ENCODE data around the gene CAMKK2. TPM values are rescaled to one million over a fixed set of nuclear protein-coding genes. Genes with fewer than 3 reads are reported as not detected.

The CAMKK2 gene
- total and polyA plus RNA-seq, 8 donors, result 9.3 to 26.7 (median 13.0) TPM

DNA sequence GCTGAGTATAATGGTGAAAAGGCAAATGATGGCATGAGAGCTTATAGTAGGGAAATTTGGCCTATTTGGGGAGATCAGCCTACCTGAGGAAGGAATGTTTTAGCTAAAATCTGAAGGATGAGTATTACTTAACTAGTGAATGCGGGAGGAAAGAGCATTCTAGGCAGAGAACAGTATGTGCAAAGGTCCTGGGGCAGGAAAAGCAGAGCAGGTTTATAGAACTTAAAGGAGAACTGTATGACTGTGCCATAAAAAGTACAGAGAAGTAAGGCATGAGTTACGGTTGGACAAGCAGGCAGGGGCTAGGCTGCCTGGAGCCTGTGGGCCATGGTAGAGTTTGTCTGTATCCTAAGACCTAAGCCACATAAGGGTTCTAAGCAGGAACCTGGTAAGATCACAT, 108.3 kb downstream of the CAMKK2 start:
- FAIRE-seq (no peak), ATAC-seq (no peak), DNase-seq (no peak)
- H3K27ac ChIP-seq, result no peak overlapping the region
- H3K36me3 ChIP-seq, result no peaks in the 10 kb centered on the region
- TF ChIP-seq, protein P1, sequence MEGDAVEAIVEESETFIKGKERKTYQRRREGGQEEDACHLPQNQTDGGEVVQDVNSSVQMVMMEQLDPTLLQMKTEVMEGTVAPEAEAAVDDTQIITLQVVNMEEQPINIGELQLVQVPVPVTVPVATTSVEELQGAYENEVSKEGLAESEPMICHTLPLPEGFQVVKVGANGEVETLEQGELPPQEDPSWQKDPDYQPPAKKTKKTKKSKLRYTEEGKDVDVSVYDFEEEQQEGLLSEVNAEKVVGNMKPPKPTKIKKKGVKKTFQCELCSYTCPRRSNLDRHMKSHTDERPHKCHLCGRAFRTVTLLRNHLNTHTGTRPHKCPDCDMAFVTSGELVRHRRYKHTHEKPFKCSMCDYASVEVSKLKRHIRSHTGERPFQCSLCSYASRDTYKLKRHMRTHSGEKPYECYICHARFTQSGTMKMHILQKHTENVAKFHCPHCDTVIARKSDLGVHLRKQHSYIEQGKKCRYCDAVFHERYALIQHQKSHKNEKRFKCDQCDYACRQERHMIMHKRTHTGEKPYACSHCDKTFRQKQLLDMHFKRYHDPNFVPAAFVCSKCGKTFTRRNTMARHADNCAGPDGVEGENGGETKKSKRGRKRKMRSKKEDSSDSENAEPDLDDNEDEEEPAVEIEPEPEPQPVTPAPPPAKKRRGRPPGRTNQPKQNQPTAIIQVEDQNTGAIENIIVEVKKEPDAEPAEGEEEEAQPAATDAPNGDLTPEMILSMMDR (IDR thresholded peaks at IDR 0.05), result no peak
- no peaks in the 10 kb centered on the region for H3K27me3 ChIP-seq
- H3K4me3 ChIP-seq, result no peak overlapping the region
- 94 to 95% methylated on average over 2 of the region's 2 CpGs for WGBS, 2 donors
- no peaks in the 10 kb centered on the region for H3K9me3 ChIP-seq
- intact Hi-C loops (cut with DNase I), result no loop called here
- no peaks in the 10 kb centered on the region for H3K4me1 ChIP-seq

Other genes starting within 250 kb of the CAMKK2 start
- gene P2RX7, start 163.8 kb downstream of the CAMKK2 start, total RNA-seq, result 1 to 10 TPM in 5 of 6 donors, under 1 TPM in 1; 0.93 to 8.8 (median 1.7) TPM
- 1 to 10 TPM in 1 of 2 donors, under 1 TPM in 1; 0.77 to 1.2 TPM for gene P2RX7, start 163.8 kb downstream of the CAMKK2 start, polyA plus RNA-seq
- 10 to 100 TPM; 27.5 to 60.1 (median 33.3) TPM for gene P2RX4, start 86.6 kb downstream of the CAMKK2 start, total RNA-seq
- 10 to 100 TPM; 31.4 to 34.0 TPM for gene P2RX4, start 86.6 kb downstream of the CAMKK2 start, polyA plus RNA-seq
- 10 to 100 TPM; 58.0 to 90.4 (median 72.7) TPM for gene ANAPC5, start 55.7 kb upstream of the CAMKK2 start, total RNA-seq
- gene ANAPC5, start 55.7 kb upstream of the CAMKK2 start, polyA plus RNA-seq, result 100 to 1,000 TPM; 135 to 183 TPM
- 10 to 100 TPM; 11.6 to 22.8 (median 14.1) TPM for gene RNF34, start 103.4 kb upstream of the CAMKK2 start, total RNA-seq
- 10 to 100 TPM; 13.4 to 19.1 TPM for gene RNF34, start 103.4 kb upstream of the CAMKK2 start, polyA plus RNA-seq